ENCODE results near the gene RUVBL2.

DNA sequence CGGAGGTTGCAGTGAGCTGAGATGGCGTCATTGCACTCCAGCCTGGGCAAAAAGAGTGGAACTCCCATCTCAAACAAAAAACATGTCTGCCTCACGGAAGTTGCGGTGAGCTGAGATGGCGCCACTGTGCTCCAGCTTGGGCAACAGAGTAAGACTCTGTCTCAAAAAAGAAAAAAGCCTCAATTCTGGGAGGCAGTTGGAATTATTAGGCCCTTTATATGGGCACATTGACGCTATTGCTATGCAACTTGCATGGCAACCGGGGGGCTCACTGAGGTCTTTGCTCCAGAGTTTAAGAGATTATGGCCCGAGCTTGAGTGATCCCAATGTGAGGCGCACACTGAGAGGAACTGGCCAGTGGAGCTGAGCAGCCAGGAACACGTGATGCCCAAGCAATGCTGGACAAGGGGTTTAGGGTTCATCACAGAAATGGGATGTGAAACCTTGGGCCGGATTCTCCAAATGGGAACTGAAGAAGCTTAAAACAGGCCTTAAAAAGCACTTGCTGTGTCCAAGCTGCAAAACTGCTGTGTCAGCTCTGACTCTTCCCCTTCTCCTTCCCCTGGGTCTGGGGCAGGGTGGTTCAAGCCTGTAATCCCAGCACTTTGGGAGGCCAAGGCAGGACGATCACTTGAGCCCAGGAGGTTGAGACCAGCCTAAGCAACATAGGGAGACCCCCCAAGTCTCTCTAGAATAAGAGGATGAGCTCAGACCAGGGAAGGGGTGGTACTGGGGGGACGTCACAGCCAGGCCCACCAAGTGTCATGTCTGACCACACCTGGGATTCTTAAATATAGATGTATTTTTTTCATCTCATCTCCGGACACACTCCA lies 26.1 kb upstream of the RUVBL2 start:
- no peak for TF ChIP-seq CTCF (IDR thresholded peaks at IDR 0.05; ENCODE audit: insufficient read depth, low read length)
- TF ChIP-seq GABPA (IDR thresholded peaks at IDR 0.05; ENCODE audit: low read depth): no peak
- TF ChIP-seq, protein P1, sequence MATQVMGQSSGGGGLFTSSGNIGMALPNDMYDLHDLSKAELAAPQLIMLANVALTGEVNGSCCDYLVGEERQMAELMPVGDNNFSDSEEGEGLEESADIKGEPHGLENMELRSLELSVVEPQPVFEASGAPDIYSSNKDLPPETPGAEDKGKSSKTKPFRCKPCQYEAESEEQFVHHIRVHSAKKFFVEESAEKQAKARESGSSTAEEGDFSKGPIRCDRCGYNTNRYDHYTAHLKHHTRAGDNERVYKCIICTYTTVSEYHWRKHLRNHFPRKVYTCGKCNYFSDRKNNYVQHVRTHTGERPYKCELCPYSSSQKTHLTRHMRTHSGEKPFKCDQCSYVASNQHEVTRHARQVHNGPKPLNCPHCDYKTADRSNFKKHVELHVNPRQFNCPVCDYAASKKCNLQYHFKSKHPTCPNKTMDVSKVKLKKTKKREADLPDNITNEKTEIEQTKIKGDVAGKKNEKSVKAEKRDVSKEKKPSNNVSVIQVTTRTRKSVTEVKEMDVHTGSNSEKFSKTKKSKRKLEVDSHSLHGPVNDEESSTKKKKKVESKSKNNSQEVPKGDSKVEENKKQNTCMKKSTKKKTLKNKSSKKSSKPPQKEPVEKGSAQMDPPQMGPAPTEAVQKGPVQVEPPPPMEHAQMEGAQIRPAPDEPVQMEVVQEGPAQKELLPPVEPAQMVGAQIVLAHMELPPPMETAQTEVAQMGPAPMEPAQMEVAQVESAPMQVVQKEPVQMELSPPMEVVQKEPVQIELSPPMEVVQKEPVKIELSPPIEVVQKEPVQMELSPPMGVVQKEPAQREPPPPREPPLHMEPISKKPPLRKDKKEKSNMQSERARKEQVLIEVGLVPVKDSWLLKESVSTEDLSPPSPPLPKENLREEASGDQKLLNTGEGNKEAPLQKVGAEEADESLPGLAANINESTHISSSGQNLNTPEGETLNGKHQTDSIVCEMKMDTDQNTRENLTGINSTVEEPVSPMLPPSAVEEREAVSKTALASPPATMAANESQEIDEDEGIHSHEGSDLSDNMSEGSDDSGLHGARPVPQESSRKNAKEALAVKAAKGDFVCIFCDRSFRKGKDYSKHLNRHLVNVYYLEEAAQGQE (IDR thresholded peaks at IDR 0.05; ENCODE audit: insufficient replicate concordance, low read depth): peak; percentile 43
- TF ChIP-seq POLR2AphosphoS5 (IDR thresholded peaks at IDR 0.05; ENCODE audit: low read depth): peak; percentile 71
- peak; percentile 56; the same call in 1 of the 2 replicates for TF ChIP-seq SPI1 (IDR thresholded peaks at IDR 0.05; ENCODE audit: borderline replicate concordance, low read depth)
